Upper lobe of left lung (tissue), 4 donors: ENCODE results near the gene BTNL3.

Source experiments
- POLR2A ChIP-seq, 4 donors: fragments of 450-650 bp; IDR thresholded peaks; one replicate each; pipeline ENCODE4 v1.5.1; 2016 to 2017; ENCODE audit warnings: antibody characterized with exemption in 4 of 4, mild to moderate bottlenecking in 2 of 4
- POLR2AphosphoS5 ChIP-seq, 2 donors: sonication (generic); formaldehyde crosslinking; IDR thresholded peaks; one replicate each; pipeline ENCODE4 v1.5.1; 2017; ENCODE audit warnings: antibody characterized with exemption in 2 of 2

- TF ChIP-seq POLR2A (IDR thresholded peaks at IDR 0.05): no peak
- peak in 1 of 2 donors; percentile 23 for TF ChIP-seq POLR2AphosphoS5 (IDR thresholded peaks at IDR 0.05)
Observed at GRCh38 chr5:181042722-181043121, 54.1 kb downstream of the BTNL3 start.
